ENCODE results near the gene SV2B. TPM values are rescaled to one million over a fixed set of nuclear protein-coding genes. Genes with fewer than 3 reads are reported as not detected.
A peak's percentile ranks its signal among the peaks of the same experiment; 100 is the strongest.

The SV2B gene
- total and polyA plus RNA-seq, 9 donors = 2.6 to 4.6 (median 3.1) TPM

- Histone ChIP-seq H3K9me3 (replicated peaks; ENCODE audit: control insufficient read depth, low read depth, low read length) (no peaks in the 10 kb centered on the region), H3K27me3 (ENCODE audit: control insufficient read depth, insufficient read depth, low read length) (no peaks in the 10 kb centered on the region), H3K27ac (ENCODE audit: low read length) (no peak overlapping the region), H3K36me3 (ENCODE audit: control insufficient read depth, insufficient read depth, low read length) (no peaks in the 10 kb centered on the region), H3K4me3 (ENCODE audit: low read length) (no peak overlapping the region), H3K4me1 (ENCODE audit: control insufficient read depth, insufficient read depth, low read length) (no peaks in the 10 kb centered on the region)
- no peak for DNase-seq
Observed at GRCh38 chr15:91202510-91203102, 102.5 kb downstream of the SV2B start.

- 87% methylated on average over 3 of the region's 7 CpGs for WGBS (ENCODE audit: insufficient coverage)
- Histone ChIP-seq H3K27me3 (ENCODE audit: control insufficient read depth, insufficient read depth, low read length) (no peaks in the 10 kb centered on the region), H3K4me3 (ENCODE audit: low read length) (no peak overlapping the region), H3K9me3 (replicated peaks; ENCODE audit: control insufficient read depth, low read depth, low read length) (no peaks in the 10 kb centered on the region), H3K27ac (ENCODE audit: low read length) (no peak overlapping the region), H3K36me3 (ENCODE audit: control insufficient read depth, insufficient read depth, low read length) (no peaks in the 10 kb centered on the region), H3K4me1 (ENCODE audit: control insufficient read depth, insufficient read depth, low read length) (no peaks in the 10 kb centered on the region)
- DNase-seq = no peak
Observed at GRCh38 chr15:91203619-91204203, 103.7 kb downstream of the SV2B start.

- no peak for DNase-seq
- Histone ChIP-seq H3K27ac (ENCODE audit: low read length) (no peak overlapping the region), H3K4me1 (ENCODE audit: control insufficient read depth, insufficient read depth, low read length) (no peaks in the 10 kb centered on the region), H3K27me3 (ENCODE audit: control insufficient read depth, insufficient read depth, low read length) (no peaks in the 10 kb centered on the region), H3K9me3 (replicated peaks; ENCODE audit: control insufficient read depth, low read depth, low read length) (no peaks in the 10 kb centered on the region), H3K36me3 (ENCODE audit: control insufficient read depth, insufficient read depth, low read length) (no peaks in the 10 kb centered on the region), H3K4me3 (ENCODE audit: low read length) (no peak overlapping the region)
- WGBS (ENCODE audit: insufficient coverage) = no CpG with 5 or more reads among the region's 1 CpG
Observed at GRCh38 chr15:91208371-91208770, 108.3 kb downstream of the SV2B start.

GRCh38 chr15:91209318-91209717 is 109.3 kb downstream of the SV2B start:
- DNase-seq = no peak
- 54% methylated on average over 2 of the region's 4 CpGs for WGBS (ENCODE audit: insufficient coverage)
- no peaks in the 10 kb centered on the region for H3K4me1 ChIP-seq (ENCODE audit: control insufficient read depth, insufficient read depth, low read length)

GRCh38 chr15:91209726-91210125 is 109.7 kb downstream of the SV2B start:
- no peaks in the 10 kb centered on the region for H3K9me3 ChIP-seq (replicated peaks; ENCODE audit: control insufficient read depth, low read depth, low read length)
- DNase-seq = no peak
- no peaks in the 10 kb centered on the region for H3K36me3 ChIP-seq (ENCODE audit: control insufficient read depth, insufficient read depth, low read length)
- H3K27ac ChIP-seq (ENCODE audit: low read length) = no peak overlapping the region
- no peak overlapping the region for H3K4me3 ChIP-seq (ENCODE audit: low read length)
- 73% methylated on average over 2 of the region's 3 CpGs for WGBS (ENCODE audit: insufficient coverage)
- H3K4me1 ChIP-seq (ENCODE audit: control insufficient read depth, insufficient read depth, low read length) = no peaks in the 10 kb centered on the region
- H3K27me3 ChIP-seq (ENCODE audit: control insufficient read depth, insufficient read depth, low read length) = no peaks in the 10 kb centered on the region

More at GRCh38 chr15:91209318-91209717, 109.3 kb downstream of the SV2B start:
- Histone ChIP-seq H3K9me3 (replicated peaks; ENCODE audit: control insufficient read depth, low read depth, low read length) (no peaks in the 10 kb centered on the region), H3K4me3 (ENCODE audit: low read length) (no peak overlapping the region), H3K27me3 (ENCODE audit: control insufficient read depth, insufficient read depth, low read length) (no peaks in the 10 kb centered on the region), H3K36me3 (ENCODE audit: control insufficient read depth, insufficient read depth, low read length) (no peaks in the 10 kb centered on the region), H3K27ac (ENCODE audit: low read length) (no peak overlapping the region)

GRCh38 chr15:91214675-91215590 is 114.9 kb downstream of the SV2B start:
- Histone ChIP-seq H3K27ac (ENCODE audit: low read length) (peak overlapping the region; percentile 2), H3K4me3 (ENCODE audit: low read length) (no peak overlapping the region), H3K36me3 (ENCODE audit: control insufficient read depth, insufficient read depth, low read length) (no peaks in the 10 kb centered on the region), H3K4me1 (ENCODE audit: control insufficient read depth, insufficient read depth, low read length) (no peaks in the 10 kb centered on the region), H3K27me3 (ENCODE audit: control insufficient read depth, insufficient read depth, low read length) (no peaks in the 10 kb centered on the region), H3K9me3 (replicated peaks; ENCODE audit: control insufficient read depth, low read depth, low read length) (no peaks in the 10 kb centered on the region)
- DNase-seq = peak; percentile 13
- 69% methylated on average over 7 of the region's 11 CpGs for WGBS (ENCODE audit: insufficient coverage)

- H3K4me1 ChIP-seq (ENCODE audit: control insufficient read depth, insufficient read depth, low read length) = no peaks in the 10 kb centered on the region
- no peak overlapping the region for H3K4me3 ChIP-seq (ENCODE audit: low read length)
- WGBS (ENCODE audit: insufficient coverage) = no CpG with 5 or more reads among the region's 3 CpGs
- no peaks in the 10 kb centered on the region for H3K9me3 ChIP-seq (replicated peaks; ENCODE audit: control insufficient read depth, low read depth, low read length)
- DNase-seq = no peak
- H3K36me3 ChIP-seq (ENCODE audit: control insufficient read depth, insufficient read depth, low read length) = no peaks in the 10 kb centered on the region
- no peak overlapping the region for H3K27ac ChIP-seq (ENCODE audit: low read length)
- H3K27me3 ChIP-seq (ENCODE audit: control insufficient read depth, insufficient read depth, low read length) = no peaks in the 10 kb centered on the region
Observed at GRCh38 chr15:91216000-91216399, 115.9 kb downstream of the SV2B start.

- Histone ChIP-seq H3K9me3 (replicated peaks; ENCODE audit: control insufficient read depth, low read depth, low read length) (no peaks in the 10 kb centered on the region), H3K4me3 (ENCODE audit: low read length) (no peak overlapping the region), H3K27me3 (ENCODE audit: control insufficient read depth, insufficient read depth, low read length) (no peaks in the 10 kb centered on the region), H3K36me3 (ENCODE audit: control insufficient read depth, insufficient read depth, low read length) (no peaks in the 10 kb centered on the region), H3K4me1 (ENCODE audit: control insufficient read depth, insufficient read depth, low read length) (no peaks in the 10 kb centered on the region), H3K27ac (ENCODE audit: low read length) (no peak overlapping the region)
- DNase-seq = peak; percentile 19
- no CpG with 5 or more reads among the region's 1 CpG for WGBS (ENCODE audit: insufficient coverage)
Observed at GRCh38 chr15:91219206-91219605, 119.1 kb downstream of the SV2B start.

GRCh38 chr15:91222052-91222451 is 122.0 kb downstream of the SV2B start:
- Histone ChIP-seq H3K36me3 (ENCODE audit: control insufficient read depth, insufficient read depth, low read length) (no peaks in the 10 kb centered on the region), H3K4me1 (ENCODE audit: control insufficient read depth, insufficient read depth, low read length) (no peaks in the 10 kb centered on the region), H3K27ac (ENCODE audit: low read length) (no peak overlapping the region), H3K9me3 (replicated peaks; ENCODE audit: control insufficient read depth, low read depth, low read length) (no peaks in the 10 kb centered on the region), H3K4me3 (ENCODE audit: low read length) (no peak overlapping the region), H3K27me3 (ENCODE audit: control insufficient read depth, insufficient read depth, low read length) (no peaks in the 10 kb centered on the region)
- 60% methylated on average over 1 of the region's 8 CpGs for WGBS (ENCODE audit: insufficient coverage)
- no peak for DNase-seq

- 57% methylated on average over 1 of the region's 3 CpGs for whole genome bisulfite sequencing (ENCODE audit: insufficient coverage)
- Histone ChIP-seq H3K27me3 (ENCODE audit: control insufficient read depth, insufficient read depth, low read length) (no peaks in the 10 kb centered on the region), H3K4me3 (ENCODE audit: low read length) (no peak overlapping the region), H3K27ac (ENCODE audit: low read length) (peak overlapping the region; percentile 3), H3K36me3 (ENCODE audit: control insufficient read depth, insufficient read depth, low read length) (no peaks in the 10 kb centered on the region), H3K9me3 (replicated peaks; ENCODE audit: control insufficient read depth, low read depth, low read length) (no peaks in the 10 kb centered on the region), H3K4me1 (ENCODE audit: control insufficient read depth, insufficient read depth, low read length) (no peaks in the 10 kb centered on the region)
- DNase-seq = peak; percentile 13
Observed at GRCh38 chr15:91223863-91224262, 123.8 kb downstream of the SV2B start.

All from muscle of leg (tissue), 11 donors.